WTC11 (cell line): Measurements from ENCODE around the gene RGS14. TPM values are rescaled to one million over a fixed set of nuclear protein-coding genes. Genes with fewer than 3 reads are reported as not detected.

Source experiments
- ATF1 ChIP-seq: sonication (generic); formaldehyde crosslinking; IDR thresholded peaks from 2 replicates; pipeline ENCODE4 v1.8.1; 2023; ENCODE audit warnings: mild to moderate bottlenecking, moderate library complexity, missing genetic modification reagents
- CREB1 ChIP-seq: sonication (generic); formaldehyde crosslinking; IDR thresholded peaks from 2 replicates; pipeline ENCODE4 v1.8.0; 2023; ENCODE audit warnings: mild to moderate bottlenecking, missing genetic modification reagents
- FOXK1 ChIP-seq: sonication (generic); formaldehyde crosslinking; IDR thresholded peaks from 2 replicates; pipeline ENCODE4 v1.8.0; 2022; ENCODE audit warnings: mild to moderate bottlenecking, moderate library complexity, missing genetic modification reagents
- GTF2I ChIP-seq: fragments of 250-450 bp; sonication (Bioruptor Pico); conservative IDR thresholded peaks from 2 replicates; pipeline ENCODE4 v1.4.0; 2021; ENCODE audit warnings: mild to moderate bottlenecking
- HMGA2 ChIP-seq: fragments of 250-450 bp; sonication (Bioruptor Pico); IDR thresholded peaks from 2 replicates; pipeline ENCODE4 v1.4.0; 2021; ENCODE audit warnings: mild to moderate bottlenecking, moderate library complexity
- JAZF1 ChIP-seq: fragments of 250-450 bp; sonication (Bioruptor Pico); IDR thresholded peaks from 2 replicates; pipeline ENCODE4 v1.9.0; 2021; ENCODE audit warnings: moderate library complexity, mild to moderate bottlenecking, inconsistent platforms
- NR1H2 ChIP-seq: sonication (generic); formaldehyde crosslinking; IDR thresholded peaks from 2 replicates; pipeline ENCODE4 v1.9.0; 2021; ENCODE audit warnings: mild to moderate bottlenecking, moderate library complexity, missing genetic modification reagents
- OVOL2 ChIP-seq: fragments of 250-450 bp; sonication (Bioruptor Pico); IDR thresholded peaks from 2 replicates; pipeline ENCODE4 v1.9.0; 2021; ENCODE audit warnings: mild to moderate bottlenecking, borderline replicate concordance
- PRRX2 ChIP-seq: fragments of 250-450 bp; sonication (Bioruptor Pico); IDR thresholded peaks from 2 replicates; pipeline ENCODE4 v1.8.0; 2021; ENCODE audit warnings: mild to moderate bottlenecking
- RELA ChIP-seq: sonication (generic); formaldehyde crosslinking; IDR thresholded peaks from 2 replicates; pipeline ENCODE4 v1.8.1; 2022; ENCODE audit warnings: missing genetic modification reagents, mild to moderate bottlenecking, borderline replicate concordance
- SOX15 ChIP-seq: fragments of 250-450 bp; sonication (Bioruptor Pico); IDR thresholded peaks from 2 replicates; pipeline ENCODE4 v1.9.0; 2021; ENCODE audit warnings: mild to moderate bottlenecking
- SP1 ChIP-seq: sonication (generic); formaldehyde crosslinking; conservative IDR thresholded peaks from 2 replicates; pipeline ENCODE4 v1.8.1; 2022; ENCODE audit warnings: missing genetic modification reagents
- TCF7 ChIP-seq: sonication (generic); formaldehyde crosslinking; IDR thresholded peaks from 2 replicates; pipeline ENCODE4 v1.8.0; 2022; ENCODE audit warnings: mild to moderate bottlenecking, low read depth, missing genetic modification reagents, moderate library complexity
- TEAD1 ChIP-seq: sonication (generic); formaldehyde crosslinking; IDR thresholded peaks from 2 replicates; pipeline ENCODE4 v1.8.0; 2022; ENCODE audit warnings: mild to moderate bottlenecking, missing genetic modification reagents
- ZNF396 ChIP-seq: fragments of 250-450 bp; sonication (Bioruptor Pico); IDR thresholded peaks from 2 replicates; pipeline ENCODE4 v1.8.0; 2021; ENCODE audit warnings: mild to moderate bottlenecking, moderate library complexity, borderline replicate concordance
- total RNA-seq: library from RNA; stranded (reverse); gene quantifications from 3 replicates; pipeline ENCODE4 v1.2.3, GENCODE V29; 2021
- TF ChIP-seq, protein P1 (sequence below): fragments of 200-600 bp; IDR thresholded peaks from 2 replicates; pipeline ENCODE4 v1.8.0; 2022; ENCODE audit warnings: antibody characterized with exemption
- TF ChIP-seq, protein P2 (sequence below): fragments of 250-450 bp; sonication (Bioruptor Pico); IDR thresholded peaks from 2 replicates; pipeline ENCODE4 v1.8.0; 2021; ENCODE audit warnings: mild to moderate bottlenecking
- TF ChIP-seq, protein P3 (sequence below): sonication (generic); formaldehyde crosslinking; IDR thresholded peaks from 2 replicates; pipeline ENCODE4 v1.8.1; 2022; ENCODE audit warnings: missing genetic modification reagents, borderline replicate concordance
- TF ChIP-seq, protein P4 (sequence below): sonication (generic); formaldehyde crosslinking; conservative IDR thresholded peaks from 2 replicates; pipeline ENCODE4 v1.8.1; 2023; ENCODE audit warnings: mild to moderate bottlenecking, low read depth, missing genetic modification reagents, moderate library complexity
- TF ChIP-seq, protein P5 (sequence below): sonication (generic); formaldehyde crosslinking; IDR thresholded peaks from 2 replicates; pipeline ENCODE4 v1.8.1; 2023; ENCODE audit warnings: mild to moderate bottlenecking, missing genetic modification reagents, moderate library complexity
- TF ChIP-seq, protein P6 (sequence below): fragments of 250-450 bp; sonication (Bioruptor Pico); IDR thresholded peaks from 2 replicates; pipeline ENCODE4 v1.9.0; 2021; ENCODE audit warnings: mild to moderate bottlenecking
- TF ChIP-seq, protein P7 (sequence below): sonication (generic); formaldehyde crosslinking; IDR thresholded peaks from 2 replicates; pipeline ENCODE4 v1.8.1; 2023; ENCODE audit warnings: mild to moderate bottlenecking, missing genetic modification reagents, borderline replicate concordance
- TF ChIP-seq, protein P8 (sequence below): fragments of 250-450 bp; sonication (Bioruptor Pico); IDR thresholded peaks from 2 replicates; pipeline ENCODE4 v1.9.0; 2021; ENCODE audit warnings: mild to moderate bottlenecking

Gene RGS14
- total RNA-seq, 1 experiment from 2014 or later: 74.6 TPM

DNA sequence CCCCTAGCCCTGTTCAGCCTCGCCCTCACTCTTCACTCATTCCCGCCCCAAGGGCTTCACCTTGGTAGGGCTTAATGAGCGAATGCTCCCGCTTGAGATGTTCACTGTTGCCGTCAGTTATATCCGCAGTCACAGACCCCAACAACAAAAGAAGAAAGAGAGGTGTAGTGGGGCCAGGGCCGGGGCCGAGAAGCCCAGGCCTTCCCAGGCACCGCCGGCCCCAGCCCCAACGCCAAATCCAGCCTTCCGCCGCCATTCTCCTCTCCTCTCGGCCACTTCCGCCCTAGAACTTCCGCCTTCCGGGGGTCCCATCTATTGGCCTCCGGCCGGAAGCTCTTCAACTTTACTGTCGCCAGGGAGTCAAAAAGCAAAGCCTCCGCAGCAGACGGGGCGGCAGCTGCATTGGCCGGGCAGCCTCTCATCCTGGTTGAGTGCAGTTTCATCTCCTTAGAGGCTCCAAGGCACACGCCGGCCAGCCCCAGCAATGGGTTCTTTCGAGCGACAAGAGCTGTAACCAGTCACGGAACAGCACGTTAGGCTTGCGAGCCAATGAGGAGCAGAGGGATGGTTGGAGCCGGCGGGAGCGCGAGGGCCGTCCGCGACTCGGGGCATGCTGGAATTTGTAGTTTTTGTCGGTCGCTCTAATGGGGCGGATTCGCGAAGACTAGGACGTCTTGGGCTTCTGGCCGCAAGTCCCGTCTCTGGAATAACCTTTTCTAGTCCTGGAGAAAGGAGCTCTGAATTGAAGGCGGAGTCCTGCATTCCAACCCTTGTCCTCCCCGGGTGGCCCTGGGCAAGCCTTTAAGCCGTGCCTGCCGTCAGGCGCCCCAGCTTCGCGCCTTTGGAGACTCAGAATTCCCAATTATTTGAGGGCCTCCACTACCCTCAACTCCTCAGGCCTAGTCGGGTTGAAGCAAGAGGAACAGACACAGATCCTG is 6.1 kb upstream of the RGS14 start, which contains the start of gene LMAN2 (continued):
- TF ChIP-seq, protein P1, sequence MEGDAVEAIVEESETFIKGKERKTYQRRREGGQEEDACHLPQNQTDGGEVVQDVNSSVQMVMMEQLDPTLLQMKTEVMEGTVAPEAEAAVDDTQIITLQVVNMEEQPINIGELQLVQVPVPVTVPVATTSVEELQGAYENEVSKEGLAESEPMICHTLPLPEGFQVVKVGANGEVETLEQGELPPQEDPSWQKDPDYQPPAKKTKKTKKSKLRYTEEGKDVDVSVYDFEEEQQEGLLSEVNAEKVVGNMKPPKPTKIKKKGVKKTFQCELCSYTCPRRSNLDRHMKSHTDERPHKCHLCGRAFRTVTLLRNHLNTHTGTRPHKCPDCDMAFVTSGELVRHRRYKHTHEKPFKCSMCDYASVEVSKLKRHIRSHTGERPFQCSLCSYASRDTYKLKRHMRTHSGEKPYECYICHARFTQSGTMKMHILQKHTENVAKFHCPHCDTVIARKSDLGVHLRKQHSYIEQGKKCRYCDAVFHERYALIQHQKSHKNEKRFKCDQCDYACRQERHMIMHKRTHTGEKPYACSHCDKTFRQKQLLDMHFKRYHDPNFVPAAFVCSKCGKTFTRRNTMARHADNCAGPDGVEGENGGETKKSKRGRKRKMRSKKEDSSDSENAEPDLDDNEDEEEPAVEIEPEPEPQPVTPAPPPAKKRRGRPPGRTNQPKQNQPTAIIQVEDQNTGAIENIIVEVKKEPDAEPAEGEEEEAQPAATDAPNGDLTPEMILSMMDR: no peak
- TF ChIP-seq ZNF396 (CRISPR knock-in tag): no peak
- TF ChIP-seq OVOL2: no peak
- TF ChIP-seq, protein P2, sequence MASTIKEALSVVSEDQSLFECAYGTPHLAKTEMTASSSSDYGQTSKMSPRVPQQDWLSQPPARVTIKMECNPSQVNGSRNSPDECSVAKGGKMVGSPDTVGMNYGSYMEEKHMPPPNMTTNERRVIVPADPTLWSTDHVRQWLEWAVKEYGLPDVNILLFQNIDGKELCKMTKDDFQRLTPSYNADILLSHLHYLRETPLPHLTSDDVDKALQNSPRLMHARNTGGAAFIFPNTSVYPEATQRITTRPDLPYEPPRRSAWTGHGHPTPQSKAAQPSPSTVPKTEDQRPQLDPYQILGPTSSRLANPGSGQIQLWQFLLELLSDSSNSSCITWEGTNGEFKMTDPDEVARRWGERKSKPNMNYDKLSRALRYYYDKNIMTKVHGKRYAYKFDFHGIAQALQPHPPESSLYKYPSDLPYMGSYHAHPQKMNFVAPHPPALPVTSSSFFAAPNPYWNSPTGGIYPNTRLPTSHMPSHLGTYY (CRISPR knock-in tag): no peak
- TF ChIP-seq, protein P3, sequence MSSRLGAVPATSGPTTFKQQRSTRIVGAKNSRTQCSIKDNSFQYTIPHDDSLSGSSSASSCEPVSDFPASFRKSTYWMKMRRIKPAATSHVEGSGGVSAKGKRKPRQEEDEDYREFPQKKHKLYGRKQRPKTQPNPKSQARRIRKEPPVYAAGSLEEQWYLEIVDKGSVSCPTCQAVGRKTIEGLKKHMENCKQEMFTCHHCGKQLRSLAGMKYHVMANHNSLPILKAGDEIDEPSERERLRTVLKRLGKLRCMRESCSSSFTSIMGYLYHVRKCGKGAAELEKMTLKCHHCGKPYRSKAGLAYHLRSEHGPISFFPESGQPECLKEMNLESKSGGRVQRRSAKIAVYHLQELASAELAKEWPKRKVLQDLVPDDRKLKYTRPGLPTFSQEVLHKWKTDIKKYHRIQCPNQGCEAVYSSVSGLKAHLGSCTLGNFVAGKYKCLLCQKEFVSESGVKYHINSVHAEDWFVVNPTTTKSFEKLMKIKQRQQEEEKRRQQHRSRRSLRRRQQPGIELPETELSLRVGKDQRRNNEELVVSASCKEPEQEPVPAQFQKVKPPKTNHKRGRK (CRISPR knock-in tag): no peak
- TF ChIP-seq SOX15: no peak
- TF ChIP-seq GTF2I (CRISPR knock-in tag): no peak
- TF ChIP-seq, protein P4, sequence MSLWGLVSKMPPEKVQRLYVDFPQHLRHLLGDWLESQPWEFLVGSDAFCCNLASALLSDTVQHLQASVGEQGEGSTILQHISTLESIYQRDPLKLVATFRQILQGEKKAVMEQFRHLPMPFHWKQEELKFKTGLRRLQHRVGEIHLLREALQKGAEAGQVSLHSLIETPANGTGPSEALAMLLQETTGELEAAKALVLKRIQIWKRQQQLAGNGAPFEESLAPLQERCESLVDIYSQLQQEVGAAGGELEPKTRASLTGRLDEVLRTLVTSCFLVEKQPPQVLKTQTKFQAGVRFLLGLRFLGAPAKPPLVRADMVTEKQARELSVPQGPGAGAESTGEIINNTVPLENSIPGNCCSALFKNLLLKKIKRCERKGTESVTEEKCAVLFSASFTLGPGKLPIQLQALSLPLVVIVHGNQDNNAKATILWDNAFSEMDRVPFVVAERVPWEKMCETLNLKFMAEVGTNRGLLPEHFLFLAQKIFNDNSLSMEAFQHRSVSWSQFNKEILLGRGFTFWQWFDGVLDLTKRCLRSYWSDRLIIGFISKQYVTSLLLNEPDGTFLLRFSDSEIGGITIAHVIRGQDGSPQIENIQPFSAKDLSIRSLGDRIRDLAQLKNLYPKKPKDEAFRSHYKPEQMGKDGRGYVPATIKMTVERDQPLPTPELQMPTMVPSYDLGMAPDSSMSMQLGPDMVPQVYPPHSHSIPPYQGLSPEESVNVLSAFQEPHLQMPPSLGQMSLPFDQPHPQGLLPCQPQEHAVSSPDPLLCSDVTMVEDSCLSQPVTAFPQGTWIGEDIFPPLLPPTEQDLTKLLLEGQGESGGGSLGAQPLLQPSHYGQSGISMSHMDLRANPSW (CRISPR knock-in tag): no peak
- TF ChIP-seq, protein P5, sequence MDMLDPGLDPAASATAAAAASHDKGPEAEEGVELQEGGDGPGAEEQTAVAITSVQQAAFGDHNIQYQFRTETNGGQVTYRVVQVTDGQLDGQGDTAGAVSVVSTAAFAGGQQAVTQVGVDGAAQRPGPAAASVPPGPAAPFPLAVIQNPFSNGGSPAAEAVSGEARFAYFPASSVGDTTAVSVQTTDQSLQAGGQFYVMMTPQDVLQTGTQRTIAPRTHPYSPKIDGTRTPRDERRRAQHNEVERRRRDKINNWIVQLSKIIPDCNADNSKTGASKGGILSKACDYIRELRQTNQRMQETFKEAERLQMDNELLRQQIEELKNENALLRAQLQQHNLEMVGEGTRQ (CRISPR knock-in tag): peak; percentile 50; the same call in 1 of the 2 replicates
- peak; percentile 36 for TF ChIP-seq TEAD1 (CRISPR knock-in tag)
- TF ChIP-seq CREB1 (CRISPR knock-in tag): no peak
- TF ChIP-seq, protein P6, sequence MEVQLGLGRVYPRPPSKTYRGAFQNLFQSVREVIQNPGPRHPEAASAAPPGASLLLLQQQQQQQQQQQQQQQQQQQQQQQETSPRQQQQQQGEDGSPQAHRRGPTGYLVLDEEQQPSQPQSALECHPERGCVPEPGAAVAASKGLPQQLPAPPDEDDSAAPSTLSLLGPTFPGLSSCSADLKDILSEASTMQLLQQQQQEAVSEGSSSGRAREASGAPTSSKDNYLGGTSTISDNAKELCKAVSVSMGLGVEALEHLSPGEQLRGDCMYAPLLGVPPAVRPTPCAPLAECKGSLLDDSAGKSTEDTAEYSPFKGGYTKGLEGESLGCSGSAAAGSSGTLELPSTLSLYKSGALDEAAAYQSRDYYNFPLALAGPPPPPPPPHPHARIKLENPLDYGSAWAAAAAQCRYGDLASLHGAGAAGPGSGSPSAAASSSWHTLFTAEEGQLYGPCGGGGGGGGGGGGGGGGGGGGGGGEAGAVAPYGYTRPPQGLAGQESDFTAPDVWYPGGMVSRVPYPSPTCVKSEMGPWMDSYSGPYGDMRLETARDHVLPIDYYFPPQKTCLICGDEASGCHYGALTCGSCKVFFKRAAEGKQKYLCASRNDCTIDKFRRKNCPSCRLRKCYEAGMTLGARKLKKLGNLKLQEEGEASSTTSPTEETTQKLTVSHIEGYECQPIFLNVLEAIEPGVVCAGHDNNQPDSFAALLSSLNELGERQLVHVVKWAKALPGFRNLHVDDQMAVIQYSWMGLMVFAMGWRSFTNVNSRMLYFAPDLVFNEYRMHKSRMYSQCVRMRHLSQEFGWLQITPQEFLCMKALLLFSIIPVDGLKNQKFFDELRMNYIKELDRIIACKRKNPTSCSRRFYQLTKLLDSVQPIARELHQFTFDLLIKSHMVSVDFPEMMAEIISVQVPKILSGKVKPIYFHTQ: no peak
- TF ChIP-seq JAZF1: no peak
- TF ChIP-seq, protein P7, sequence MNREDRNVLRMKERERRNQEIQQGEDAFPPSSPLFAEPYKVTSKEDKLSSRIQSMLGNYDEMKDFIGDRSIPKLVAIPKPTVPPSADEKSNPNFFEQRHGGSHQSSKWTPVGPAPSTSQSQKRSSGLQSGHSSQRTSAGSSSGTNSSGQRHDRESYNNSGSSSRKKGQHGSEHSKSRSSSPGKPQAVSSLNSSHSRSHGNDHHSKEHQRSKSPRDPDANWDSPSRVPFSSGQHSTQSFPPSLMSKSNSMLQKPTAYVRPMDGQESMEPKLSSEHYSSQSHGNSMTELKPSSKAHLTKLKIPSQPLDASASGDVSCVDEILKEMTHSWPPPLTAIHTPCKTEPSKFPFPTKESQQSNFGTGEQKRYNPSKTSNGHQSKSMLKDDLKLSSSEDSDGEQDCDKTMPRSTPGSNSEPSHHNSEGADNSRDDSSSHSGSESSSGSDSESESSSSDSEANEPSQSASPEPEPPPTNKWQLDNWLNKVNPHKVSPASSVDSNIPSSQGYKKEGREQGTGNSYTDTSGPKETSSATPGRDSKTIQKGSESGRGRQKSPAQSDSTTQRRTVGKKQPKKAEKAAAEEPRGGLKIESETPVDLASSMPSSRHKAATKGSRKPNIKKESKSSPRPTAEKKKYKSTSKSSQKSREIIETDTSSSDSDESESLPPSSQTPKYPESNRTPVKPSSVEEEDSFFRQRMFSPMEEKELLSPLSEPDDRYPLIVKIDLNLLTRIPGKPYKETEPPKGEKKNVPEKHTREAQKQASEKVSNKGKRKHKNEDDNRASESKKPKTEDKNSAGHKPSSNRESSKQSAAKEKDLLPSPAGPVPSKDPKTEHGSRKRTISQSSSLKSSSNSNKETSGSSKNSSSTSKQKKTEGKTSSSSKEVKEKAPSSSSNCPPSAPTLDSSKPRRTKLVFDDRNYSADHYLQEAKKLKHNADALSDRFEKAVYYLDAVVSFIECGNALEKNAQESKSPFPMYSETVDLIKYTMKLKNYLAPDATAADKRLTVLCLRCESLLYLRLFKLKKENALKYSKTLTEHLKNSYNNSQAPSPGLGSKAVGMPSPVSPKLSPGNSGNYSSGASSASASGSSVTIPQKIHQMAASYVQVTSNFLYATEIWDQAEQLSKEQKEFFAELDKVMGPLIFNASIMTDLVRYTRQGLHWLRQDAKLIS (CRISPR knock-in tag): no peak
- TF ChIP-seq ATF1 (CRISPR knock-in tag): no peak
- no peak for TF ChIP-seq TCF7 (CRISPR knock-in tag)
- peak; percentile 51; the same call in 1 of the 2 replicates for TF ChIP-seq FOXK1 (CRISPR knock-in tag)
- no peak for TF ChIP-seq RELA (CRISPR knock-in tag)
- TF ChIP-seq NR1H2: no peak
- TF ChIP-seq, protein P8, sequence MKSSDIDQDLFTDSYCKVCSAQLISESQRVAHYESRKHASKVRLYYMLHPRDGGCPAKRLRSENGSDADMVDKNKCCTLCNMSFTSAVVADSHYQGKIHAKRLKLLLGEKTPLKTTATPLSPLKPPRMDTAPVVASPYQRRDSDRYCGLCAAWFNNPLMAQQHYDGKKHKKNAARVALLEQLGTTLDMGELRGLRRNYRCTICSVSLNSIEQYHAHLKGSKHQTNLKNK (CRISPR knock-in tag): no peak
- 0 out of 2 replicates have a peak, but pooled peaks have one; percentile 11 for TF ChIP-seq PRRX2 (CRISPR knock-in tag)
- TF ChIP-seq HMGA2 (CRISPR knock-in tag): no peak
- TF ChIP-seq SP1 (CRISPR knock-in tag): peak; percentile 78
